ENCODE data around the gene LRRTM4. TPM values are rescaled to one million over a fixed set of nuclear protein-coding genes. Genes with fewer than 3 reads are reported as not detected.

Gene LRRTM4
- total RNA-seq, 1 experiment from 2014 or later = 0.13 TPM

GRCh38 chr2:76759634-76760366 lies 762.4 kb downstream of the LRRTM4 start:
- intact Hi-C loops (cut with micrococcal nuclease; ENCODE audit: unreplicated experiment) = no loop called here
- TF ChIP-seq CTCF (conservative IDR thresholded peaks at IDR 0.05; ENCODE audit: low read depth, low read length) (no peak), EZH2 (IDR thresholded peaks at IDR 0.05; ENCODE audit: borderline replicate concordance, low read depth, low read length, poor library complexity, severe bottlenecking) (no peak)
- DNase-seq (ENCODE audit: low spot score) = no peak
- no peaks in the 10 kb centered on the region for H3K36me3 ChIP-seq (ENCODE audit: insufficient read depth, low read length, poor library complexity, severe bottlenecking)
- H3K4me3 ChIP-seq (ENCODE audit: low read depth, low read length, poor library complexity, severe bottlenecking) = no peak overlapping the region
- BruUV-seq (replicated peaks) = no TSS peak
- H3K27ac ChIP-seq (ENCODE audit: low read depth, low read length, poor library complexity, severe bottlenecking) = no peak overlapping the region
- no peaks in the 10 kb centered on the region for H3K4me1 ChIP-seq (ENCODE audit: insufficient read depth, low read length, poor library complexity, severe bottlenecking)
- CTCF ChIA-PET = no interaction called here
- H3K27me3 ChIP-seq (replicated peaks; ENCODE audit: insufficient read depth, low read depth, low read length, poor library complexity) = no peaks in the 10 kb centered on the region
- H3K9me3 ChIP-seq (ENCODE audit: low read depth, low read length, poor library complexity, severe bottlenecking) = no peaks in the 10 kb centered on the region
- POLR2A ChIA-PET (ENCODE audit: low non-redundant PET) = no interaction called here

GRCh38 chr2:76752506-76752905 lies 769.7 kb downstream of the LRRTM4 start:
- intact Hi-C loops (cut with micrococcal nuclease; ENCODE audit: unreplicated experiment) = no loop called here
- CTCF ChIA-PET = no interaction called here
- BruUV-seq (replicated peaks) = no TSS peak
- H3K4me1 ChIP-seq (ENCODE audit: insufficient read depth, low read length, poor library complexity, severe bottlenecking) = no peaks in the 10 kb centered on the region
- TF ChIP-seq EZH2 (IDR thresholded peaks at IDR 0.05; ENCODE audit: borderline replicate concordance, low read depth, low read length, poor library complexity, severe bottlenecking) (no peak), CTCF (conservative IDR thresholded peaks at IDR 0.05; ENCODE audit: low read depth, low read length) (no peak)
- H3K4me3 ChIP-seq (ENCODE audit: low read depth, low read length, poor library complexity, severe bottlenecking) = no peak overlapping the region
- no peaks in the 10 kb centered on the region for H3K27me3 ChIP-seq (replicated peaks; ENCODE audit: insufficient read depth, low read depth, low read length, poor library complexity)
- no peak overlapping the region for H3K27ac ChIP-seq (ENCODE audit: low read depth, low read length, poor library complexity, severe bottlenecking)
- no peaks in the 10 kb centered on the region for H3K9me3 ChIP-seq (ENCODE audit: low read depth, low read length, poor library complexity, severe bottlenecking)
- H3K36me3 ChIP-seq (ENCODE audit: insufficient read depth, low read length, poor library complexity, severe bottlenecking) = no peaks in the 10 kb centered on the region
- POLR2A ChIA-PET (ENCODE audit: low non-redundant PET) = no interaction called here
- DNase-seq (ENCODE audit: low spot score) = no peak

- Histone ChIP-seq H3K36me3 (ENCODE audit: insufficient read depth, low read length, poor library complexity, severe bottlenecking) (no peaks in the 10 kb centered on the region), H3K4me1 (ENCODE audit: insufficient read depth, low read length, poor library complexity, severe bottlenecking) (no peaks in the 10 kb centered on the region), H3K9me3 (ENCODE audit: low read depth, low read length, poor library complexity, severe bottlenecking) (no peaks in the 10 kb centered on the region), H3K27ac (ENCODE audit: low read depth, low read length, poor library complexity, severe bottlenecking) (no peak overlapping the region), H3K4me3 (ENCODE audit: low read depth, low read length, poor library complexity, severe bottlenecking) (no peak overlapping the region), H3K27me3 (replicated peaks; ENCODE audit: insufficient read depth, low read depth, low read length, poor library complexity) (no peaks in the 10 kb centered on the region)
- no peak for TF ChIP-seq EZH2 (IDR thresholded peaks at IDR 0.05; ENCODE audit: borderline replicate concordance, low read depth, low read length, poor library complexity, severe bottlenecking)
- no peak for TF ChIP-seq CTCF (conservative IDR thresholded peaks at IDR 0.05; ENCODE audit: low read depth, low read length)
- CTCF ChIA-PET = no interaction called here
- BruUV-seq (replicated peaks) = no TSS peak
- POLR2A ChIA-PET (ENCODE audit: low non-redundant PET) = no interaction called here
- peak; percentile 47 for DNase-seq (ENCODE audit: low spot score)
- intact Hi-C loops (cut with micrococcal nuclease; ENCODE audit: unreplicated experiment) = no loop called here
These were observed 772.3 kb downstream of the LRRTM4 start for GRCh38 chr2:76749858-76750257.

Measured in A673 (cell line).